Breast epithelium (tissue), 4 donors: ENCODE measurements around the gene APOE. TPM values are rescaled to one million over a fixed set of nuclear protein-coding genes. Genes with fewer than 3 reads are reported as not detected.

Experiments
- DNase-seq, 2 donors: peaks; one replicate each; pipeline ENCODE4 v3.0.0-alpha.2; 2019; ENCODE audit warnings: low spot score in 2 of 2
- H3K27ac ChIP-seq, 2 donors: fragments of 200-600 bp; sonication (generic) in 1 of 2; one replicate each; pipeline ENCODE4 v1.5.1; 2016 to 2019; ENCODE audit warnings: mild to moderate bottlenecking in 1 of 2
- H3K27me3 ChIP-seq, 2 donors: fragments of 200-600 bp; sonication (generic) in 1 of 2; one replicate each; pipeline versions ENCODE4 v1.5.1 to v1.6.0; 2017 to 2019; ENCODE audit warnings: control low read depth in 1 of 2, mild to moderate bottlenecking in 1 of 2
- H3K36me3 ChIP-seq: fragments of 200-600 bp; one replicate; pipeline ENCODE4 v1.5.1; 2019
- H3K4me1 ChIP-seq, 2 donors: fragments of 200-600 bp; sonication (generic); one replicate each; pipeline ENCODE4 v1.5.1; 2016 to 2019; ENCODE audit warnings: control low read depth in 1 of 2
- H3K4me3 ChIP-seq, 3 donors: fragments of 200-600 bp; sonication (generic); 1 replicate in 2 of 3; 2 replicates in 1 of 3; pipeline ENCODE4 v1.5.1; 2016 to 2019; ENCODE audit warnings: mild to moderate bottlenecking in 3 of 3, moderate library complexity in 2 of 3
- H3K9me3 ChIP-seq, 2 donors: fragments of 200-600 bp; sonication (generic) in 1 of 2; one replicate each; pipeline ENCODE4 v1.5.1; 2016 to 2019; ENCODE audit warnings: control low read depth in 1 of 2
- CTCF ChIP-seq, 3 donors: fragments of 450-650 bp; IDR thresholded peaks; one replicate each; pipeline ENCODE4 v1.5.1; 2016 to 2017; ENCODE audit warnings: antibody characterized with exemption in 3 of 3, mild to moderate bottlenecking in 3 of 3, moderate library complexity in 3 of 3
- POLR2A ChIP-seq: fragments of 450-650 bp; IDR thresholded peaks from one replicate; pipeline ENCODE4 v1.6.1; 2016; ENCODE audit warnings: antibody characterized with exemption, mild to moderate bottlenecking, moderate library complexity
- POLR2AphosphoS5 ChIP-seq, 3 donors: sonication (generic); formaldehyde crosslinking; IDR thresholded peaks; one replicate each; pipeline ENCODE4 v1.6.1; 2017; ENCODE audit warnings: antibody characterized with exemption in 3 of 3
- intact Hi-C: fragments of 100-400 bp; cut with DNase I; formaldehyde crosslinking; loops from one replicate; pipeline ENCODE4 v1.15.1; 2023; ENCODE audit warnings: low total_unique reads
- total RNA-seq, 3 donors: library from RNA; depleted of rRNA; stranded (reverse); fragments of >200 nt; gene quantifications; one replicate each; pipeline ENCODE4 v1.1.0, GENCODE V29; 2016

The APOE gene
- total RNA-seq, 3 donors from 2014 or later, result 439 to 1,162 (median 1,092) TPM

- Histone ChIP-seq H3K27me3 (no peaks in the 10 kb centered on the region), H3K36me3 (no peaks in the 10 kb centered on the region), H3K27ac (peak overlapping the region in 1 of 2 donors; percentile 8), H3K9me3 (no peaks in the 10 kb centered on the region), H3K4me3 (no peak overlapping the region), H3K4me1 (peaks cover 11 to 23% of the 10 kb centered on the region in 2 donors)
- DNase-seq, result no peak
- intact Hi-C loops, result no loop called here
- TF ChIP-seq POLR2AphosphoS5 (IDR thresholded peaks at IDR 0.05) (no peak), POLR2A (no peak), CTCF (IDR thresholded peaks at IDR 0.05) (no peak)
Measured at GRCh38 chr19:44957526-44957925, 51.9 kb downstream of the APOE start.

- peaks cover 11 to 23% of the 10 kb centered on the region in 2 donors for H3K4me1 ChIP-seq
- H3K27ac ChIP-seq, result no peak overlapping the region
- no peaks in the 10 kb centered on the region for H3K9me3 ChIP-seq
- no peak overlapping the region for H3K4me3 ChIP-seq
- TF ChIP-seq POLR2A (no peak), CTCF (IDR thresholded peaks at IDR 0.05) (no peak), POLR2AphosphoS5 (IDR thresholded peaks at IDR 0.05) (no peak)
- no peaks in the 10 kb centered on the region for H3K27me3 ChIP-seq
- intact Hi-C loops, result no loop called here
- no peak for DNase-seq
- no peaks in the 10 kb centered on the region for H3K36me3 ChIP-seq
Measured at GRCh38 chr19:44958090-44958489, 52.5 kb downstream of the APOE start.

Other genes starting within 250 kb of the APOE start
- 1 to 10 TPM in 2 of 3 donors, under 1 TPM in 1; 0.96 to 5.3 (median 4.9) TPM for gene CEACAM19, start 234.3 kb upstream of the APOE start, total RNA-seq
- gene CEACAM16, start 206.6 kb upstream of the APOE start, total RNA-seq, result not detected
- 10 to 100 TPM in 2 of 3 donors, 1 to 10 TPM in 1; 4.3 to 37.6 (median 34.4) TPM for gene BCL3, start 157.1 kb upstream of the APOE start, total RNA-seq
- 10 to 100 TPM in 2 of 3 donors, not detected in 1; 15.7 to 18.1 TPM for gene CBLC, start 127.9 kb upstream of the APOE start, total RNA-seq
- 100 to 1,000 TPM in 1 of 3 donors, 10 to 100 TPM in 2; 17.1 to 102 (median 75.4) TPM for gene BCAM, start 96.7 kb upstream of the APOE start, total RNA-seq
- gene NECTIN2, start 59.5 kb upstream of the APOE start, total RNA-seq, result 100 to 1,000 TPM in 1 of 3 donors, 10 to 100 TPM in 2; 28.0 to 114 (median 86.6) TPM
- gene TOMM40, start 14.5 kb upstream of the APOE start, total RNA-seq, result 10 to 100 TPM; 32.9 to 48.2 (median 39.7) TPM
- 100 to 1,000 TPM in 1 of 3 donors, 10 to 100 TPM in 2; 59.0 to 285 (median 78.7) TPM for gene APOC1, start 8.8 kb downstream of the APOE start, total RNA-seq
- not detected for gene APOC4, start 36.4 kb downstream of the APOE start, total RNA-seq
- 10 to 100 TPM in 1 of 3 donors, under 1 TPM in 1, not detected in 1; 0.48 to 10.7 TPM for gene APOC2, start 40.3 kb downstream of the APOE start, total RNA-seq
- gene CLPTM1, start 49.6 kb downstream of the APOE start, total RNA-seq, result 10 to 100 TPM; 42.0 to 70.5 (median 60.2) TPM
- 10 to 100 TPM in 1 of 3 donors, 1 to 10 TPM in 2; 5.8 to 12.5 (median 8.2) TPM for gene RELB, start 95.7 kb downstream of the APOE start, total RNA-seq
- 10 to 100 TPM; 49.9 to 80.3 (median 57.0) TPM for gene CLASRP, start 133.2 kb downstream of the APOE start, total RNA-seq
- gene ZNF296, start 170.7 kb downstream of the APOE start, total RNA-seq, result 1 to 10 TPM in 2 of 3 donors, under 1 TPM in 1; 0.98 to 1.9 (median 1.3) TPM
- 10 to 100 TPM; 21.3 to 35.1 (median 22.1) TPM for gene GEMIN7, start 173.5 kb downstream of the APOE start, total RNA-seq
- gene PPP1R37, start 187.4 kb downstream of the APOE start, total RNA-seq, result 10 to 100 TPM; 18.6 to 50.8 (median 33.8) TPM